Adrenal gland (tissue), 12 donors: Measurements from ENCODE around the gene UST. TPM values are rescaled to one million over a fixed set of nuclear protein-coding genes. Genes with fewer than 3 reads are reported as not detected.

Source experiments
- DNase-seq, 7 donors: peaks; one replicate each; pipeline ENCODE4 v3.0.0-alpha.2; 2019 to 2020
- H3K27ac ChIP-seq, 5 donors: fragments of 200-600 bp; sonication (generic) in 4 of 5; 1 replicate in 3 of 5; 2 replicates in 2 of 5; pipeline versions ENCODE4 v1.5.1 to v1.8.0; 2016 to 2020; ENCODE audit warnings: mild to moderate bottlenecking in 1 of 5
- H3K27me3 ChIP-seq: fragments of 200-600 bp; 2 replicates; pipeline ENCODE4 v1.8.0; 2021
- H3K36me3 ChIP-seq, 2 donors: fragments of 200-600 bp; replicated peaks in 1 of 2; 1 replicate in 1 of 2; 2 replicates in 1 of 2; pipeline versions ENCODE4 v1.5.1 to v1.8.0; 2018 to 2022
- H3K4me1 ChIP-seq, 2 donors: fragments of 200-600 bp; replicated peaks in 1 of 2; 1 replicate in 1 of 2; 2 replicates in 1 of 2; pipeline versions ENCODE4 v1.5.1 to v1.8.0; 2018 to 2021
- H3K4me3 ChIP-seq, 4 donors: fragments of 200-600 bp; sonication (generic) in 3 of 4; one replicate each; pipeline ENCODE4 v1.5.1; 2016 to 2018
- H3K9me3 ChIP-seq, 3 donors: fragments of 200-600 bp; sonication (generic) in 1 of 3; replicated peaks in 1 of 3; 1 replicate in 2 of 3; 2 replicates in 1 of 3; pipeline versions ENCODE4 v1.5.1 to v1.8.0; 2016 to 2021
- CTCF ChIP-seq, 6 experiments: fragments of 450-650 bp in 4 of 6; fragments of 200-600 bp in 2 of 6; sonication (generic) in 1 of 6; IDR thresholded peaks; 1 replicate in 5 of 6; 2 replicates in 1 of 6; pipeline versions ENCODE4 v1.5.1 to v1.8.0; 2016 to 2021; ENCODE audit warnings: antibody characterized with exemption in 6 of 6, mild to moderate bottlenecking in 2 of 6, moderate library complexity in 1 of 6
- POLR2A ChIP-seq, 2 donors: fragments of 450-650 bp; IDR thresholded peaks; one replicate each; pipeline ENCODE4 v1.6.1; 2017; ENCODE audit warnings: antibody characterized with exemption in 2 of 2, mild to moderate bottlenecking in 2 of 2, moderate library complexity in 1 of 2
- WGBS, 4 donors: extraction: QIAGEN DNeasy Blood & Tissue Kit in 2 of 4; methylation state at CpG; one replicate each; pipeline versions ENCODE4 v1.1.5 to v1.1.7; 2013 to 2017; 5-methylcytosine and 5-hydroxymethylcytosine counted together
- intact Hi-C, 2 donors: fragments of 100-400 bp; cut with DNase I; formaldehyde crosslinking; loops; one replicate each; pipeline versions ENCODE4 v1.14.1 to v1.15.0; 2022 to 2023
- polyA plus RNA-seq, 3 donors: library from polyadenylated mRNA; stranded (reverse); fragments of 200-250 nt in 2 of 3; fragments of 350-450 nt in 1 of 3; fragmentation: Illumina TruSeq in 1 of 3; extraction: RNeasy Lipid Tissue Mini Kit (QIAGEN cat#74804) in 1 of 3; gene quantifications; one replicate each; pipeline ENCODE4 v1.2.3, GENCODE V29; 2013 to 2014
- total RNA-seq, 9 donors: library from RNA; depleted of rRNA in 4 of 9; stranded (reverse); fragments of >200 nt in 4 of 9; fragments of 120-200 nt in 1 of 9; fragmentation: NEBNext Ultra II Directional in 1 of 9; extraction: Animal tissue kit (Norgen Biotek cat#: 25700) in 1 of 9; gene quantifications; one replicate each; pipeline versions ENCODE4 v1.1.0 to v1.2.4, GENCODE V29; 2013 to 2023
- donor health status: healthy with polysubstance abuse.
- donor health status: Bipolar disorder and iron deficiency.
- donor health status: DM: yes; HTN: yes; CAD: no.
- donor health status: DM: no; HTN: no; CAD: no.
- donor health status: DM: no; HTN: no; CAD: no.
- donor health status: DM: yes; HTN: yes; CAD: no.

The UST gene
- total and polyA plus RNA-seq, 12 donors = 5.9 to 37.4 (median 18.3) TPM

GRCh38 chr6:149053848-149054558 lies 307.2 kb downstream of the UST start:
- H3K27me3 ChIP-seq = no peaks in the 10 kb centered on the region
- H3K9me3 ChIP-seq = no peaks in the 10 kb centered on the region
- WGBS, 4 donors = 88 to 95% (median 93%) methylated on average over 3 to 4 of the region's 4 CpGs
- no peak for DNase-seq
- no peaks in the 10 kb centered on the region for H3K4me1 ChIP-seq
- intact Hi-C loops = no loop called here
- H3K27ac ChIP-seq = no peak overlapping the region
- TF ChIP-seq POLR2A (IDR thresholded peaks at IDR 0.05) (no peak), CTCF (IDR thresholded peaks at IDR 0.05) (no peak)
- H3K36me3 ChIP-seq = no peaks in the 10 kb centered on the region
- no peak overlapping the region for H3K4me3 ChIP-seq

- H3K4me3 ChIP-seq = no peak overlapping the region
- TF ChIP-seq CTCF (IDR thresholded peaks at IDR 0.05) = no peak
- no peak for TF ChIP-seq POLR2A (IDR thresholded peaks at IDR 0.05)
- H3K9me3 ChIP-seq = no peaks in the 10 kb centered on the region
- intact Hi-C loops = no loop called here
- H3K4me1 ChIP-seq = no peaks in the 10 kb centered on the region
- H3K36me3 ChIP-seq = no peaks in the 10 kb centered on the region
- H3K27ac ChIP-seq = no peak overlapping the region
- no peak for DNase-seq
- WGBS, 4 donors = 65 to 81% (median 76%) methylated on average over 8 of the region's 8 CpGs
- no peaks in the 10 kb centered on the region for H3K27me3 ChIP-seq
Observed at GRCh38 chr6:149054559-149055194, 307.8 kb downstream of the UST start.

GRCh38 chr6:149055195-149055899 lies 308.5 kb downstream of the UST start:
- Histone ChIP-seq H3K27me3 (no peaks in the 10 kb centered on the region), H3K4me3 (no peak overlapping the region), H3K4me1 (no peaks in the 10 kb centered on the region), H3K36me3 (no peaks in the 10 kb centered on the region), H3K27ac (no peak overlapping the region), H3K9me3 (no peaks in the 10 kb centered on the region)
- no peak for DNase-seq
- TF ChIP-seq POLR2A (IDR thresholded peaks at IDR 0.05) = no peak
- no peak for TF ChIP-seq CTCF (IDR thresholded peaks at IDR 0.05)
- intact Hi-C loops = no loop called here
- 82 to 91% (median 87%) methylated on average over 5 of the region's 5 CpGs for WGBS, 4 donors

GRCh38 chr6:149056777-149057463 lies 310.1 kb downstream of the UST start:
- H3K4me3 ChIP-seq = no peak overlapping the region
- DNase-seq = no peak
- 87 to 95% (median 94%) methylated on average over 4 of the region's 4 CpGs for WGBS, 4 donors
- no peaks in the 10 kb centered on the region for H3K36me3 ChIP-seq
- no peaks in the 10 kb centered on the region for H3K9me3 ChIP-seq
- no peak overlapping the region for H3K27ac ChIP-seq
- H3K27me3 ChIP-seq = no peaks in the 10 kb centered on the region
- TF ChIP-seq POLR2A (IDR thresholded peaks at IDR 0.05) (no peak), CTCF (IDR thresholded peaks at IDR 0.05) (no peak)
- H3K4me1 ChIP-seq = peaks cover 0 to 4% of the 10 kb centered on the region in 2 donors
- intact Hi-C loops = no loop called here
